Ramos (cell line): ENCODE results near the gene ACTRT2.

Experiments used
- in situ Hi-C: fragments of 300-500 bp; cut with MboI; formaldehyde crosslinking; loops from one replicate; pipeline ENCODE4 v1.14.3; 2022; ENCODE audit warnings: low sequenced_read_pairs; ENCODE audit not compliant: unreplicated experiment

The ACTRT2 gene

DNA sequence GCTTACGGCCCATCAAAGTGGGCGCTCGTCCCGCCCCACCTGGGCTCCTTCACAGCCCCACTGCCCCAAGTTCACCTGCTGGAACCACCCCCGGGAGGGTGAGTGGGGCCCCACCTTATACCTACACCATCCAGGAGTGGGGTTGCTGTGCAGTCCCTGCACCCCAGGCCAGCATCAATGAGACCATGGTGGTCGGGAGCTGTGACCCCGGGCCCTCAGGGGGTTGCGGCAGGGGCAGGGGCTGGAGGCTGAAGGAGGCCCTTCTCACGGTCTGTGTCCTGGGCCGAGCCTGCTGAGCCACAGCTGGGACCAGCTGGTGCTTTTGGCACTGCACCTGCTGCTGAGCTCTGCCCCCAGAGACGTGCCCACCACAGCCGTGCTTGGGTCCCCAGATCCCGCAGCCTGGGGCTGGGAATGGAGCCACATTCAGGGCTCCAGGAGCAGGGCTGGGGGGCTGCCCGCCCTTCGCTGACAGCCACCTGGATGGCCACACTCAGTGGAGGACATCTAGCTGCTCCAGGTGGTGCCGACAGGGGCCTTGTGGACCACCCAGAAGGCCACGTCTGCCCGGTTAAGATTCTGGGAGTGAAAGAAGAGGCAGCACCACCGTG, 17.4 kb downstream of the ACTRT2 start:
- in situ Hi-C loops, result no loop called here

GRCh38 chr1:3040004-3040403, 18.7 kb downstream of the ACTRT2 start:
- in situ Hi-C loops, result no loop called here

- in situ Hi-C loops, result no loop called here
Observed at GRCh38 chr1:3042481-3042880, 21.2 kb downstream of the ACTRT2 start.

- in situ Hi-C loops, result no loop called here
Observed at GRCh38 chr1:3049164-3049563, 27.9 kb downstream of the ACTRT2 start.

- in situ Hi-C loops, result no loop called here
Observed at GRCh38 chr1:3049905-3050304, 28.6 kb downstream of the ACTRT2 start.

DNA sequence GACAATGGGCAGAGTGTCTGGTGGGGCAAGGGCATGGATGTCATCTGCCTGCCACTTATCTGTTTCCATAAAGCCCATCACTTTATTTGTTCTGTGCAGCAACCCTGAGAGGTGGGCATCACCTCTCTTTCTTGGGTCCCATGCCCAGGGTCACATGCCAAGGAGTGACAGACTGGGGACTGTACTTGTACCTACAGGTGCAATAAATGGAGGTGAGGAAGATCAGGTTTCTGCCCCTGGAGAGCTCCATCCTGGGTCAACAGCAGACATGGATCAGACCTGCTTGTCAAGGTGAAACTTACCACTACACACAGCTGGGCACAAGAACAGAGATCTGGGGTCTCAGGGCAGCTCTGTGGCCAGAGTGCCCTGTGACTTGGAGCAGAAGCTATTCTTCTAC, 29.3 kb downstream of the ACTRT2 start:
- in situ Hi-C loops, result no loop called here

- in situ Hi-C loops, result no loop called here
Observed at GRCh38 chr1:3051270-3052268, 30.3 kb downstream of the ACTRT2 start.

GRCh38 chr1:3052501-3052900, 31.2 kb downstream of the ACTRT2 start:
- in situ Hi-C loops, result no loop called here

DNA sequence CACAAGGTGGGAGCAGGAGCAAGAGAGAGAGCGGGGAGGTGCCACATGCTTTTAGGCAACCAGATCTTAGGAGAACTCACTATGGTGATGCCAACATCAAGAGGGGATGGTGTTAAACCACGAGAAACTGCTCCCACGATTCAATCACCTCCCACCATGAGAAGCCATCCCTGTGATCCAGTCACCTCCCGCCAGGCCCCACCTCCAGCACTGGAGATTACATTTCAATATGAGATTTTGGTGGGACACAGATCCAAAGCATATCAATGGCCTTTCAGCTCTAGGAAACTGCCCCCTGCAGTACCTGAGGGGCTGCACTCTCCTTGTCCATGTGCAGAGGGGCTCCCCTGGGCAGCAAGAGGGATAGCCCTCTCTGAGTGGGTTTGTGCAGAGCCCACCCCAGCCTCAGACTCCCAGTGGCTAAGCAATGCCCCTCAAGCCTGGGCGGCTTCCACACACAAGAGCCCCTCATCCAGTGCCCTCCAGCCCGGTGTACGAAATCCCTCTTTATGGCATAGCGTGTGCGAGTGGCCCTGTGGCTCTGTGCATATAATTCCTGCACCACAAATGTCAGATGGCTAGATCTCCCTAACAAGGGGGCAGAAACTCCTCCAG, 32.2 kb downstream of the ACTRT2 start:
- in situ Hi-C loops, result no loop called here

DNA sequence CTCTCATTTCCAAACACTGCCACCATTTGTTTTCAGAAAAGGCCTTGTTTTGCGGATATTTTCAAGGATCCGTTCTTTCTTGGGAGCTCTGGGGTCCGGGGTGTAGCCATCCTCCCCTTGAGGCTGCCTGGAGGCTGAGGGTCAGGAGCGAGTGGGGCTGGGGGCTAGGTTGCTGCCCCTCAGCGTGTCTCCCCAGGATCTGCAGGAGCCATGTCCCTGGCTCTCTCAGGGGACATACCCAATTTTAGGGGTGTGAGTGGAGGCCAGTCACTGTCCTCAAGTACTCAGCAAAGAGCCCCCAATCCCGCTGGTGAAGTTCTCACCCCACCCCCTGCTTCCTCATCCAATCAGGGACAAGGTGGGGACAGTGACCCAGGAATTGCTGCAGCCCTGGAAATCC, 32.7 kb downstream of the ACTRT2 start:
- in situ Hi-C loops, result no loop called here

GRCh38 chr1:3054474-3054873, 33.2 kb downstream of the ACTRT2 start:
- in situ Hi-C loops, result no loop called here

DNA sequence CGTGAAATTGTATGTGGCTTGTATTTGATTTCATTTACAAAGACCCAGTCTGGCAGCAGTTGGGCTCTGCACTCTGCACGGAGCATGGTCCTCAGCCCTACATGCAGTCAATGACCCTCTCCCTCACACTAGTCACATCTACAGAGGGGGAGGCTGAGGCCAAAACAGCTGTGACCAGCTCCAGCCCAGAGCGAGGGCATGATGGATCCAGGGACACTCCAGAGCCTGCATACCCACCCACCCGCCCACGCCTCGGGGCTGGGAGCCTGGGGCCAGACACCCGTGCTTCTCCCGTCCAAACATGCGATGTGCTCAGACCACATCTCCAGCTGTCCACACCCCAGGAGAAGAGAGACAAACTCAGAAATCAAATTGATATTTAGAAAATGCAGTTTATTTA, 33.8 kb downstream of the ACTRT2 start:
- in situ Hi-C loops, result no loop called here

DNA sequence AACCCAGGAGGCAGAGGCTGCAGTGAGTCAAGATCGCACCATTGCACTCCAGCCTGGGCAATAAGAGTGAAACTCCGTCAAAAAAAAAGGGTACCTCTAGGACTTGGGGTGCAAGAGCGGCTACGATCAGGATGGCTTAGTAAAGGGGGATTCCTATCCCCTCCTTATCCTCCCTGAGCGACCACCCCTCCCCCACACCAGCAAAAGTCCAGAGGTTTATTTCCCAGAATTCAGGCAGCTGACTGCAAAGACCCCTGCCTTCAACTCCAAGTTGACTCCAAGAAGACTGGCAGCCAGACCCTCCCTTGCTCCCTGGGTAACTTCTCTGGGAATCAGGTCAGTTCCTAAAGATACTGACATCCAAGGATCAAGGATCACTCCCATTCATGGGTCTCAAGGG, 35.4 kb downstream of the ACTRT2 start:
- in situ Hi-C loops, result no loop called here

DNA sequence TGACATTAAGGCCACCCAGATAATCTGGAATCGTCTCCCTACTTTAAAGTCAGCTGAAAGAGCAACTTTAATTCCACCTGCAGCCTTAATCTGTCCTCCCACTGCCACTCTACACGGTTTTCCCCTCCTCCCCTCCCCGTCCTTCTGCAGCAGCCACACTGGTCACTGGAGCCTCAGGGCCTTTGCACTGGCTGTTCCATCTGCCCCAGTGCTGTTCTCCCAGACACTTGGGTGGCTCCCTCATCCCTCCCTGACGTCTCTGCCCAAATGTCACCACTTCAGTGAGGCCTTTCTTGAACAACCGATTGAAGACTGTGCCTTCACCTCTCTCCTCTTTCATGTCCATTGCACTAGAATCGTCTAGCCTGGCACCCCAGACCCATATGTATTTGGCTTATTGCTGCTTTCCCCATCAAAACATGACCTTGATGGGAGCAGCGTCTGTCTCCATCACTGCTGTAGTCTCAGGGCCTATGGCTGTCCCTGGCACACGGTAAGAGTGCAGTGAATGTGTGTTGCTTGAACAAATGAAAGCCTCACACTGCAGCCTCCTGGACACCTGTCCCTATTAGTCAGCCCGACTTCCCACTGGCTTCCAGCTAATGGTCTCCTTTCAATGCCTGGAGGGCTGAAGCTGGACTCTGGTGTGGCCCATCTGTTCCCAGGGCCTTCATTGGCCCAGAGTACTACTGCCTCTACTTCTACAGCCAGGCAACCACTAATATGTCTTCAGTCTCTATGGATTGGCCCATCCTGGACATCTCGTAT, 37.2 kb downstream of the ACTRT2 start:
- in situ Hi-C loops, result no loop called here

- in situ Hi-C loops, result no loop called here
Observed at GRCh38 chr1:3060127-3060526, 38.9 kb downstream of the ACTRT2 start.

DNA sequence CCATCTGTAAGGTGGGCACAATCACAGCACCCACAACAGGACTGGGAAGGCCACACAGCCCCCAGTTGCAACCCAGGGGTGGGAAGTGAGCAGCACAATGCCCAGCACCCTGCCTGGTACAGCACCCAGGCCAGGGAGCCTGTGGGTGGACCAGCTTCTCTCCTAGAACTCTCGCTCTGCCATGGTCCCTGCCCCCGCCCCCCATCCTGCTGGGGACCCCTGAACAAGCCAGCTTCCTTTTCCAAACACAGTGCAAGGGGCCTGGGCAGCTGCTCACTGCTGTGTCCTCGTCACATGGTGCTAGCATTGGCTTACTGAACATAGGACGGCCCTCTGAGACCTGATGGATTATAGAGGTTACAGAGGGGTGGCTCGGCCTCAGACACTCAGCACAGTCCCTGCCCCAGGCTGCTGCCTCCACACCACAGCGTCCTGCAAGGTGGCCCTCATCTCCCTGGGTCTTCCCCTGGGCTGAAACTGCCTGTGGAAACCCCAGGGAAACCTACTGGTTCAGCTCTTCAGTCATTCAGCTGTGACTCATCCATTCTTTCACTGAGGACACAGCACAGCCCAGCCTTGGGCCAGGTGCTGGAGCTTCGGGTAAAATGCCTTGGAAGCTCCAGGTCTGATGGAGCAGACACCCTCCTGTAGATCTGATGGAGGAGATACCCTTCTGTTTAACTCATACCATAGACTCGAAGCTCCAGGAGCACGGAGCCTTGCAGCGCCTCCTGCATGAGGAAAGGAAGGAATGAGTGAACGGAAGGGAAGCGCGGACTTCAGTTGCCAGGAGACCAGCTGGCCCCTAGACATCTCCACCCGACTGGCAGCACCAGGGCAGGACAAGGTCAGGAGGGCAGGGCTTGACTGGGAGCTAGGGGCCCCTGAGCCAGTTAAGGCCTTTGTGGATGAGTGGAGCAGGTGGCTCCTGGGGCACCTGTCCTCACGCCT, 39.6 kb downstream of the ACTRT2 start:
- in situ Hi-C loops, result no loop called here

- in situ Hi-C loops, result no loop called here
Observed at GRCh38 chr1:3061566-3061965, 40.3 kb downstream of the ACTRT2 start.

- in situ Hi-C loops, result no loop called here
Observed at GRCh38 chr1:3061981-3062615, 40.8 kb downstream of the ACTRT2 start.
